SK-N-SH treated with all-trans-retinoic acid at 6 μM for 48 hours (cell line): ENCODE measurements around the gene DPP6.

Source experiments
- ATAC-seq: fragments of 200-7000 bp; cut with Tn5 transposase; 3 replicates; pipeline ENCODE4 v1.9.1; 2020; ENCODE audit warnings: mild to moderate bottlenecking, moderate library complexity
- BACH2 ChIP-seq: fragments of 250-450 bp; sonication (Bioruptor Pico); IDR thresholded peaks from 2 replicates; pipeline ENCODE4 v1.9.0; 2021; ENCODE audit warnings: mild to moderate bottlenecking, borderline replicate concordance
- CREB5 ChIP-seq: fragments of 250-450 bp; sonication (Bioruptor Pico); IDR thresholded peaks from 2 replicates; pipeline ENCODE4 v1.5.1; 2020; ENCODE audit warnings: low read depth, mild to moderate bottlenecking, moderate library complexity
- CSDC2 ChIP-seq: fragments of 250-450 bp; sonication (Bioruptor Pico); IDR thresholded peaks from 2 replicates; pipeline ENCODE4 v1.5.0; 2020; ENCODE audit warnings: mild to moderate bottlenecking, moderate library complexity
- CSRNP3 ChIP-seq: fragments of 250-450 bp; sonication (Bioruptor Pico); IDR thresholded peaks from 2 replicates; pipeline ENCODE4 v1.5.1; 2021; ENCODE audit warnings: mild to moderate bottlenecking, moderate library complexity
- ESRRG ChIP-seq: fragments of 250-450 bp; sonication (Bioruptor Pico); IDR thresholded peaks from 2 replicates; pipeline ENCODE4 v1.6.1; 2021; ENCODE audit warnings: mild to moderate bottlenecking
- GLIS3 ChIP-seq: fragments of 250-450 bp; sonication (Bioruptor Pico); IDR thresholded peaks from 2 replicates; pipeline ENCODE4 v1.5.0; 2020; ENCODE audit warnings: mild to moderate bottlenecking, moderate library complexity
- OSR1 ChIP-seq: fragments of 250-450 bp; sonication (Bioruptor Pico); IDR thresholded peaks from 2 replicates; pipeline ENCODE4 v1.8.0; 2022; ENCODE audit warnings: moderate library complexity, mild to moderate bottlenecking, inconsistent platforms
- PATZ1 ChIP-seq: fragments of 250-450 bp; sonication (Bioruptor Pico); IDR thresholded peaks from 2 replicates; pipeline ENCODE4 v1.8.0; 2020; ENCODE audit warnings: mild to moderate bottlenecking, moderate library complexity, borderline replicate concordance
- POU6F1 ChIP-seq: fragments of 250-450 bp; sonication (Bioruptor Pico); IDR thresholded peaks from 2 replicates; pipeline ENCODE4 v1.8.0; 2021; ENCODE audit warnings: low read depth, mild to moderate bottlenecking, moderate library complexity, borderline replicate concordance
- PPARA ChIP-seq: fragments of 250-450 bp; sonication (Bioruptor Pico); IDR thresholded peaks from 2 replicates; pipeline ENCODE4 v1.5.0; 2020; ENCODE audit warnings: mild to moderate bottlenecking, borderline replicate concordance
- RARB ChIP-seq: fragments of 250-450 bp; sonication (Bioruptor Pico); IDR thresholded peaks from 2 replicates; pipeline ENCODE4 v1.8.0; 2021; ENCODE audit warnings: mild to moderate bottlenecking, moderate library complexity
- SNAI2 ChIP-seq: fragments of 250-450 bp; sonication (Bioruptor Pico); IDR thresholded peaks from 2 replicates; pipeline ENCODE4 v1.5.0; 2020; ENCODE audit warnings: mild to moderate bottlenecking, moderate library complexity
- TCF4 ChIP-seq: fragments of 250-450 bp; sonication (Bioruptor Pico); IDR thresholded peaks from 2 replicates; pipeline ENCODE4 v1.8.0; 2021; ENCODE audit warnings: mild to moderate bottlenecking, moderate library complexity, borderline replicate concordance
- TOX ChIP-seq: fragments of 250-450 bp; sonication (Bioruptor Pico); IDR thresholded peaks from 2 replicates; pipeline ENCODE4 v1.8.0; 2021; ENCODE audit warnings: mild to moderate bottlenecking, moderate library complexity, borderline replicate concordance
- TSHZ2 ChIP-seq: fragments of 250-450 bp; sonication (Bioruptor Pico); IDR thresholded peaks from 2 replicates; pipeline ENCODE4 v1.5.0; 2020; ENCODE audit warnings: mild to moderate bottlenecking, moderate library complexity
- ZFP3 ChIP-seq: fragments of 250-450 bp; sonication (Bioruptor Pico); IDR thresholded peaks from 2 replicates; pipeline ENCODE4 v1.5.0; 2020; ENCODE audit warnings: mild to moderate bottlenecking, moderate library complexity
- ZFP30 ChIP-seq: fragments of 450-650 bp; formaldehyde crosslinking; IDR thresholded peaks from 2 replicates; pipeline ENCODE4 v1.5.0; 2022; ENCODE audit warnings: mild to moderate bottlenecking, moderate library complexity
- ZNF565 ChIP-seq: fragments of 450-650 bp; formaldehyde crosslinking; conservative IDR thresholded peaks from 2 replicates; pipeline ENCODE4 v1.5.0; 2020; ENCODE audit warnings: low read depth, mild to moderate bottlenecking, moderate library complexity
- ZNF8 ChIP-seq: fragments of 450-650 bp; formaldehyde crosslinking; IDR thresholded peaks from 2 replicates; pipeline ENCODE4 v1.5.0; 2020; ENCODE audit warnings: mild to moderate bottlenecking, moderate library complexity

The DPP6 gene

GRCh38 chr7:154817224-154817896 lies 765.2 kb downstream of the DPP6 start:
- ATAC-seq = no peak
- TF ChIP-seq POU6F1 (no peak), TCF4 (CRISPR knock-in tag) (no peak), ZNF565 (no peak), ZFP3 (no peak), ZFP30 (CRISPR knock-in tag) (no peak), ESRRG (CRISPR knock-in tag) (no peak), TOX (CRISPR knock-in tag) (no peak), RARB (CRISPR knock-in tag) (no peak), GLIS3 (CRISPR knock-in tag) (no peak), TSHZ2 (CRISPR knock-in tag) (no peak), CREB5 (no peak)

GRCh38 chr7:154827007-154827406 lies 774.8 kb downstream of the DPP6 start:
- no peak for TF ChIP-seq CSRNP3 (CRISPR knock-in tag)
- no peak for TF ChIP-seq ZNF8 (CRISPR knock-in tag)
- no peak for ATAC-seq

- TF ChIP-seq ZFP3 = no peak
- TF ChIP-seq ESRRG (CRISPR knock-in tag) = no peak
- no peak for TF ChIP-seq PPARA
- no peak for TF ChIP-seq BACH2 (CRISPR knock-in tag)
- no peak for TF ChIP-seq TSHZ2 (CRISPR knock-in tag)
- no peak for TF ChIP-seq CSRNP3 (CRISPR knock-in tag)
- TF ChIP-seq PATZ1 (CRISPR knock-in tag) = no peak
- TF ChIP-seq SNAI2 (CRISPR knock-in tag) = no peak
- TF ChIP-seq CSDC2 (CRISPR knock-in tag) = no peak
- TF ChIP-seq OSR1 (CRISPR knock-in tag) = no peak
- no peak for TF ChIP-seq CREB5
- TF ChIP-seq, all 23 proteins: peak for 0
- ATAC-seq = no peak
These were observed 780.5 kb downstream of the DPP6 start for GRCh38 chr7:154832557-154833138.
